Measurements from ENCODE around the gene ADH6.
"Not testable (repeated sequence)": the region's sequence is repeated elsewhere in the genome, so short reads cannot be mapped to it uniquely, and the experiment has no call there.

ADH6 gene

GRCh38 chr4:99219072-99219471 lies at the start of gene ADH6:
Gene ADH6, minus strand, starts transcription at chr4:99219246. Its CDS starts 94 bp downstream, at chr4:99219152.
- Mint-ChIP-seq H3K36me3 (ENCODE audit: low read depth) (no peaks in the 10 kb centered on the region), H3K9me3 (peaks cover 6% of the 10 kb centered on the region), H3K4me1 (ENCODE audit: low read depth) (no peaks in the 10 kb centered on the region), H3K4me3 (no peak within 1 kb of the TSS), H3K27ac (no peak within 1 kb of the TSS), H3K27me3 (peaks cover 2% of the 10 kb centered on the region)
- DNase-seq: no peak

GRCh38 chr4:99264927-99265326 lies 45.9 kb upstream of the ADH6 start:
- H3K9me3 Mint-ChIP-seq: peaks cover 13% of the 10 kb centered on the region
- no peak overlapping the region for H3K27ac Mint-ChIP-seq

GRCh38 chr4:99252746-99253145 lies 33.7 kb upstream of the ADH6 start:
- no peaks in the 10 kb centered on the region for H3K36me3 Mint-ChIP-seq (ENCODE audit: low read depth)
- H3K9me3 Mint-ChIP-seq: peaks cover 2% of the 10 kb centered on the region
- H3K27ac Mint-ChIP-seq: no peak overlapping the region
- H3K4me3 Mint-ChIP-seq: no peak overlapping the region
- no peak for DNase-seq
- no peaks in the 10 kb centered on the region for H3K27me3 Mint-ChIP-seq
- no peaks in the 10 kb centered on the region for H3K4me1 Mint-ChIP-seq (ENCODE audit: low read depth)

More at GRCh38 chr4:99264927-99265326, 45.9 kb upstream of the ADH6 start:
- H3K4me1 Mint-ChIP-seq (ENCODE audit: low read depth): no peaks in the 10 kb centered on the region
- H3K27me3 Mint-ChIP-seq: peaks cover 3% of the 10 kb centered on the region
- DNase-seq: no peak
- no peaks in the 10 kb centered on the region for H3K36me3 Mint-ChIP-seq (ENCODE audit: low read depth)
- H3K4me3 Mint-ChIP-seq: no peak overlapping the region

GRCh38 chr4:99248714-99249113 lies 29.7 kb upstream of the ADH6 start:
- Mint-ChIP-seq H3K36me3 (ENCODE audit: low read depth) (no peaks in the 10 kb centered on the region), H3K9me3 (peaks cover 17% of the 10 kb centered on the region), H3K4me3 (no peak overlapping the region), H3K4me1 (ENCODE audit: low read depth) (no peaks in the 10 kb centered on the region), H3K27ac (no peak overlapping the region), H3K27me3 (no peaks in the 10 kb centered on the region)
- no peak for DNase-seq

- peaks cover 4% of the 10 kb centered on the region for H3K27me3 Mint-ChIP-seq
- H3K9me3 Mint-ChIP-seq: peaks cover 5% of the 10 kb centered on the region
- no peak for DNase-seq
- no peaks in the 10 kb centered on the region for H3K36me3 Mint-ChIP-seq (ENCODE audit: low read depth)
- no peak overlapping the region for H3K27ac Mint-ChIP-seq
- no peaks in the 10 kb centered on the region for H3K4me1 Mint-ChIP-seq (ENCODE audit: low read depth)
- no peak overlapping the region for H3K4me3 Mint-ChIP-seq
Observed at GRCh38 chr4:99235955-99236354, 16.9 kb upstream of the ADH6 start.

GRCh38 chr4:99234331-99235010 lies 15.4 kb upstream of the ADH6 start:
- Mint-ChIP-seq H3K4me3 (no peak overlapping the region), H3K27ac (no peak overlapping the region), H3K27me3 (peaks cover 4% of the 10 kb centered on the region), H3K4me1 (ENCODE audit: low read depth) (no peaks in the 10 kb centered on the region), H3K36me3 (ENCODE audit: low read depth) (no peaks in the 10 kb centered on the region), H3K9me3 (peaks cover 9% of the 10 kb centered on the region)
- no peak for DNase-seq

GRCh38 chr4:99233397-99233796 lies 14.4 kb upstream of the ADH6 start:
- DNase-seq; H3K4me3 Mint-ChIP-seq; H3K27ac Mint-ChIP-seq; H3K27me3 Mint-ChIP-seq; H3K9me3 Mint-ChIP-seq; H3K36me3 Mint-ChIP-seq (ENCODE audit: low read depth); H3K4me1 Mint-ChIP-seq (ENCODE audit: low read depth): not testable (repeated sequence)

- H3K4me1 Mint-ChIP-seq (ENCODE audit: low read depth); H3K27me3 Mint-ChIP-seq; H3K27ac Mint-ChIP-seq; DNase-seq; H3K36me3 Mint-ChIP-seq (ENCODE audit: low read depth); H3K4me3 Mint-ChIP-seq: not testable (repeated sequence)
- peaks cover 15% of the 10 kb centered on the region for H3K9me3 Mint-ChIP-seq
Observed at GRCh38 chr4:99228706-99229105, 9.7 kb upstream of the ADH6 start.

- not testable (repeated sequence) for H3K27me3 Mint-ChIP-seq; H3K4me1 Mint-ChIP-seq (ENCODE audit: low read depth)
- peaks cover 17% of the 10 kb centered on the region for H3K9me3 Mint-ChIP-seq
Observed at GRCh38 chr4:99227646-99228045, 8.6 kb upstream of the ADH6 start.

GRCh38 chr4:99221980-99222379 lies 2.9 kb upstream of the ADH6 start:
- Mint-ChIP-seq H3K36me3 (ENCODE audit: low read depth) (no peaks in the 10 kb centered on the region), H3K4me3 (no peak overlapping the region), H3K9me3 (peaks cover 10% of the 10 kb centered on the region), H3K27ac (no peak overlapping the region), H3K27me3 (peaks cover 2% of the 10 kb centered on the region), H3K4me1 (ENCODE audit: low read depth) (no peaks in the 10 kb centered on the region)
- DNase-seq: no peak

More at GRCh38 chr4:99227646-99228045, 8.6 kb upstream of the ADH6 start:
- H3K36me3 Mint-ChIP-seq (ENCODE audit: low read depth); H3K4me3 Mint-ChIP-seq; H3K27ac Mint-ChIP-seq; DNase-seq: not testable (repeated sequence)

- Mint-ChIP-seq H3K27me3 (peaks cover 2% of the 10 kb centered on the region), H3K27ac (no peak overlapping the region), H3K9me3 (peaks cover 7% of the 10 kb centered on the region), H3K36me3 (ENCODE audit: low read depth) (no peaks in the 10 kb centered on the region), H3K4me3 (no peak overlapping the region), H3K4me1 (ENCODE audit: low read depth) (no peaks in the 10 kb centered on the region)
- DNase-seq: no peak
Observed at GRCh38 chr4:99219479-99219878, 433 bp upstream of the ADH6 start.

GRCh38 chr4:99215521-99215920 lies 3.5 kb downstream of the ADH6 start:
- no peak overlapping the region for H3K27ac Mint-ChIP-seq
- H3K36me3 Mint-ChIP-seq (ENCODE audit: low read depth): no peaks in the 10 kb centered on the region
- no peaks in the 10 kb centered on the region for H3K4me1 Mint-ChIP-seq (ENCODE audit: low read depth)
- no peak for DNase-seq
- H3K4me3 Mint-ChIP-seq: no peak overlapping the region
- H3K27me3 Mint-ChIP-seq: peaks cover 2% of the 10 kb centered on the region
- peaks cover 3% of the 10 kb centered on the region for H3K9me3 Mint-ChIP-seq

- H3K27me3 Mint-ChIP-seq: no peaks in the 10 kb centered on the region
- H3K4me1 Mint-ChIP-seq (ENCODE audit: low read depth): no peaks in the 10 kb centered on the region
- no peak overlapping the region for H3K27ac Mint-ChIP-seq
- H3K4me3 Mint-ChIP-seq: no peak overlapping the region
- no peaks in the 10 kb centered on the region for H3K36me3 Mint-ChIP-seq (ENCODE audit: low read depth)
- DNase-seq: no peak
- H3K9me3 Mint-ChIP-seq: no peaks in the 10 kb centered on the region
Observed at GRCh38 chr4:99210789-99211188, 8.3 kb downstream of the ADH6 start.

GRCh38 chr4:99209671-99210070 lies 9.4 kb downstream of the ADH6 start:
- no peak for DNase-seq
- no peaks in the 10 kb centered on the region for H3K27me3 Mint-ChIP-seq
- no peak overlapping the region for H3K4me3 Mint-ChIP-seq
- H3K4me1 Mint-ChIP-seq (ENCODE audit: low read depth): no peaks in the 10 kb centered on the region
- no peaks in the 10 kb centered on the region for H3K36me3 Mint-ChIP-seq (ENCODE audit: low read depth)
- H3K27ac Mint-ChIP-seq: no peak overlapping the region
- H3K9me3 Mint-ChIP-seq: no peaks in the 10 kb centered on the region

- H3K9me3 Mint-ChIP-seq: no peaks in the 10 kb centered on the region
- no peak overlapping the region for H3K27ac Mint-ChIP-seq
- H3K4me1 Mint-ChIP-seq (ENCODE audit: low read depth): no peaks in the 10 kb centered on the region
- DNase-seq: no peak
- no peaks in the 10 kb centered on the region for H3K27me3 Mint-ChIP-seq
- H3K36me3 Mint-ChIP-seq (ENCODE audit: low read depth): no peaks in the 10 kb centered on the region
- no peak overlapping the region for H3K4me3 Mint-ChIP-seq
Observed at GRCh38 chr4:99208719-99209075, 10.3 kb downstream of the ADH6 start.
